Lower leg skin (tissue), 3 donors: Measurements from ENCODE around the gene ITGA3.

Experiments
- POLR2A ChIP-seq, 2 donors: fragments of 450-650 bp; IDR thresholded peaks; one replicate each; pipeline ENCODE4 v1.6.1; 2016 to 2017; ENCODE audit warnings: antibody characterized with exemption in 2 of 2, mild to moderate bottlenecking in 1 of 2, moderate library complexity in 1 of 2
- TF ChIP-seq, protein P1 (sequence below), 3 donors: fragments of 450-650 bp; IDR thresholded peaks; one replicate each; pipeline ENCODE4 v1.5.1; 2016; ENCODE audit warnings: antibody characterized with exemption in 3 of 3, mild to moderate bottlenecking in 3 of 3, moderate library complexity in 2 of 3

GRCh38 chr17:50114401-50114800, 58.5 kb downstream of the ITGA3 start:
- TF ChIP-seq, protein P1, sequence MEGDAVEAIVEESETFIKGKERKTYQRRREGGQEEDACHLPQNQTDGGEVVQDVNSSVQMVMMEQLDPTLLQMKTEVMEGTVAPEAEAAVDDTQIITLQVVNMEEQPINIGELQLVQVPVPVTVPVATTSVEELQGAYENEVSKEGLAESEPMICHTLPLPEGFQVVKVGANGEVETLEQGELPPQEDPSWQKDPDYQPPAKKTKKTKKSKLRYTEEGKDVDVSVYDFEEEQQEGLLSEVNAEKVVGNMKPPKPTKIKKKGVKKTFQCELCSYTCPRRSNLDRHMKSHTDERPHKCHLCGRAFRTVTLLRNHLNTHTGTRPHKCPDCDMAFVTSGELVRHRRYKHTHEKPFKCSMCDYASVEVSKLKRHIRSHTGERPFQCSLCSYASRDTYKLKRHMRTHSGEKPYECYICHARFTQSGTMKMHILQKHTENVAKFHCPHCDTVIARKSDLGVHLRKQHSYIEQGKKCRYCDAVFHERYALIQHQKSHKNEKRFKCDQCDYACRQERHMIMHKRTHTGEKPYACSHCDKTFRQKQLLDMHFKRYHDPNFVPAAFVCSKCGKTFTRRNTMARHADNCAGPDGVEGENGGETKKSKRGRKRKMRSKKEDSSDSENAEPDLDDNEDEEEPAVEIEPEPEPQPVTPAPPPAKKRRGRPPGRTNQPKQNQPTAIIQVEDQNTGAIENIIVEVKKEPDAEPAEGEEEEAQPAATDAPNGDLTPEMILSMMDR (IDR thresholded peaks at IDR 0.05): no peak
- no peak for TF ChIP-seq POLR2A (IDR thresholded peaks at IDR 0.05)
